B cell (primary cell): ENCODE results near the gene SGIP1. TPM values are rescaled to one million over a fixed set of nuclear protein-coding genes. Genes with fewer than 3 reads are reported as not detected.

Experiments used
- ATAC-seq: fragments of 200-7000 bp; cut with Tn5 transposase; one replicate; pipeline ENCODE4 v1.10.0; 2021; ENCODE audit warnings: low read depth, mild to moderate bottlenecking, moderate number of reproducible peaks, moderate library complexity
- CTCF ChIA-PET: fragments of 350-600 bp; sonication (Branson Sonifier 250); formaldehyde crosslinking; loops from one replicate; lab custom pipeline; 2021; ENCODE audit warnings: antibody characterized with exemption, inconsistent platforms; lab: Charles Lee
- POLR2A ChIA-PET: fragments of 350-600 bp; sonication (Branson Sonifier 250); formaldehyde crosslinking; loops from one replicate; lab custom pipeline; 2021; ENCODE audit warnings: antibody characterized with exemption; lab: Charles Lee
- DNase-seq: peaks from one replicate; pipeline ENCODE4 v3.0.0; 2013
- H2AFZ ChIP-seq: 2 replicates; pipeline ENCODE4 v1.6.1; 2012; ENCODE audit warnings: mild to moderate bottlenecking, low read depth, low read length; ENCODE audit not compliant: insufficient read depth, poor library complexity, severe bottlenecking
- H3K27ac ChIP-seq, 2 donors: 1 replicate in 1 of 2; 2 replicates in 1 of 2; pipeline ENCODE4 v1.5.1; 2012 to 2013; ENCODE audit warnings: low read length in 2 of 2, mild to moderate bottlenecking in 2 of 2, moderate library complexity in 1 of 2
- H3K27me3 ChIP-seq, 4 experiments: fragments of 200-600 bp in 1 of 4; sonication (generic) in 1 of 4; replicated peaks in 1 of 4; 1 replicate in 2 of 4; 2 replicates in 2 of 4; pipeline versions ENCODE4 v1.6.1 to v1.7.0; 2013 to 2016; ENCODE audit warnings: low read length in 3 of 4, mild to moderate bottlenecking in 2 of 4, mixed read lengths in 1 of 4, moderate library complexity in 1 of 4; ENCODE audit not compliant: insufficient read depth in 4 of 4, control insufficient read depth in 3 of 4; ENCODE audit errors: control extremely low read depth in 1 of 4
- H3K36me3 ChIP-seq, 2 experiments: replicated peaks in 1 of 2; 1 replicate in 1 of 2; 2 replicates in 1 of 2; pipeline versions ENCODE4 v1.6.1 to v1.7.1; 2013; ENCODE audit warnings: low read length in 1 of 2; ENCODE audit not compliant: insufficient read depth in 2 of 2, control insufficient read depth in 1 of 2; ENCODE audit errors: control extremely low read depth in 1 of 2, extremely low read depth in 1 of 2
- H3K4me1 ChIP-seq, 2 donors: fragments of 200-600 bp in 1 of 2; sonication (generic) in 1 of 2; 1 replicate in 1 of 2; 2 replicates in 1 of 2; pipeline versions ENCODE4 v1.5.1 to v1.6.1; 2013 to 2017; ENCODE audit warnings: low read length in 2 of 2; ENCODE audit not compliant: control insufficient read depth in 2 of 2, insufficient read depth in 2 of 2
- H3K4me2 ChIP-seq: replicated peaks from 2 replicates; pipeline ENCODE3; 2012; ENCODE audit warnings: mild to moderate bottlenecking, low read depth, low read length; ENCODE audit not compliant: poor library complexity, severe bottlenecking
- H3K4me3 ChIP-seq, 5 experiments: fragments of 200-600 bp in 1 of 5; sonication (generic) in 1 of 5; 1 replicate in 3 of 5; 2 replicates in 2 of 5; pipeline versions ENCODE4 v1.5.1 to v1.7.0; 2011 to 2016; ENCODE audit warnings: low read length in 4 of 5, mild to moderate bottlenecking in 4 of 5, low read depth in 2 of 5, control low read depth in 1 of 5, moderate library complexity in 1 of 5; ENCODE audit not compliant: insufficient read depth in 1 of 5; ENCODE audit errors: control extremely low read depth in 1 of 5, extremely low read depth in 1 of 5
- H3K79me2 ChIP-seq: fragments of 200-600 bp; sonication (generic); one replicate; pipeline ENCODE4 v1.6.0; 2016; ENCODE audit warnings: low read length; ENCODE audit not compliant: control insufficient read depth, insufficient read depth
- H3K9ac ChIP-seq: fragments of 200-600 bp; sonication (generic); 2 replicates; pipeline ENCODE4 v1.6.1; 2017; ENCODE audit warnings: mild to moderate bottlenecking, low read length, moderate library complexity
- H3K9me3 ChIP-seq, 3 donors: one replicate each; pipeline versions ENCODE4 v1.6.1 to v1.7.1; 2013; ENCODE audit warnings: low read length in 2 of 3; ENCODE audit not compliant: control insufficient read depth in 2 of 3, insufficient read depth in 1 of 3; ENCODE audit errors: control extremely low read depth in 1 of 3
- H4K20me1 ChIP-seq: 2 replicates; pipeline ENCODE4 v1.6.0; 2012; ENCODE audit warnings: mild to moderate bottlenecking, low read length; ENCODE audit not compliant: insufficient read depth, control insufficient read depth, poor library complexity, severe bottlenecking
- H3K27ac Mint-ChIP-seq: one replicate; pipeline ENCODE4 v1.8.0; 2021; ENCODE audit warnings: mixed read lengths
- H3K27me3 Mint-ChIP-seq: one replicate; pipeline ENCODE4 v1.8.0; 2021; ENCODE audit warnings: mixed read lengths
- H3K4me1 Mint-ChIP-seq: one replicate; pipeline ENCODE4 v1.8.0; 2021; ENCODE audit warnings: mixed read lengths
- H3K4me3 Mint-ChIP-seq: one replicate; pipeline ENCODE4 v1.8.0; 2021; ENCODE audit warnings: mixed read lengths
- H3K9me3 Mint-ChIP-seq: one replicate; pipeline ENCODE4 v1.8.0; 2022; ENCODE audit warnings: mixed read lengths; ENCODE audit not compliant: insufficient read depth
- CTCF ChIP-seq: fragments of 200-600 bp; IDR thresholded peaks from one replicate; pipeline ENCODE4 v1.8.0; 2022; ENCODE audit warnings: antibody characterized with exemption, mild to moderate bottlenecking
- EZH2 ChIP-seq: IDR thresholded peaks from 2 replicates; pipeline ENCODE4 v1.6.1; 2012; ENCODE audit warnings: borderline replicate concordance, low read depth, mild to moderate bottlenecking, moderate library complexity, low read length; ENCODE audit not compliant: insufficient read depth, poor library complexity, severe bottlenecking
- WGBS: methylation state at CpG from one replicate; pipeline ENCODE4 v1.1.5; 2013; ENCODE audit warnings: missing lambda C conversion rate; ENCODE audit not compliant: insufficient coverage; 5-methylcytosine and 5-hydroxymethylcytosine counted together
- intact Hi-C: fragments of 100-400 bp; cut with micrococcal nuclease; formaldehyde crosslinking; loops from one replicate; pipeline ENCODE4 v1.10.0; 2022
- polyA plus RNA-seq: library from polyadenylated mRNA; depleted of rRNA; stranded (reverse); fragments of >200 nt; gene quantifications from 2 replicates; pipeline ENCODE4 v1.2.3, GENCODE V29; 2012
- total RNA-seq, 2 donors: library from RNA; stranded (reverse); fragments of 120-200 nt in 1 of 2; gene quantifications; 1 replicate in 1 of 2; 2 replicates in 1 of 2; pipeline versions ENCODE4 v1.2.3 to v1.2.4, GENCODE V29; 2013 to 2022

Gene SGIP1
- total and polyA plus RNA-seq, 2 donors (not counting 1 experiment from before 2014, with no cell fraction given) = not detected

GRCh38 chr1:66686406-66686805 is 152.5 kb downstream of the SGIP1 start:
- Histone ChIP-seq H3K9me3 (no peaks in the 10 kb centered on the region), H3K27me3 (no peaks in the 10 kb centered on the region), H3K36me3 (no peaks in the 10 kb centered on the region), H3K4me3 (no peak overlapping the region), H3K79me2 (no peaks in the 10 kb centered on the region), H2AFZ (no peak overlapping the region), H3K27ac (no peak overlapping the region), H4K20me1 (no peaks in the 10 kb centered on the region), H3K9ac (no peak overlapping the region), H3K4me1 (no peaks in the 10 kb centered on the region), H3K4me2 (no peak overlapping the region)
- no CpG with 5 or more reads among the region's 3 CpGs for WGBS
- ChIA-PET POLR2A (no interaction called here), CTCF (no interaction called here)
- Mint-ChIP-seq H3K4me1 (no peaks in the 10 kb centered on the region), H3K4me3 (no peak overlapping the region), H3K27me3 (peaks cover 5% of the 10 kb centered on the region), H3K9me3 (no peaks in the 10 kb centered on the region), H3K27ac (no peak overlapping the region)
- ATAC-seq = no peak
- TF ChIP-seq EZH2 (no peak), CTCF (no peak)
- intact Hi-C loops = no loop called here
- DNase-seq = no peak

GRCh38 chr1:66687358-66687757 is 153.4 kb downstream of the SGIP1 start:
- no CpG with 5 or more reads among the region's 2 CpGs for WGBS
- Histone ChIP-seq H3K4me1 (no peaks in the 10 kb centered on the region), H3K79me2 (no peaks in the 10 kb centered on the region), H3K4me2 (no peak overlapping the region), H3K9ac (no peak overlapping the region), H4K20me1 (no peaks in the 10 kb centered on the region), H3K27me3 (no peaks in the 10 kb centered on the region), H3K9me3 (no peaks in the 10 kb centered on the region), H3K27ac (no peak overlapping the region), H3K4me3 (no peak overlapping the region), H2AFZ (no peak overlapping the region), H3K36me3 (no peaks in the 10 kb centered on the region)
- DNase-seq (no peak), ATAC-seq (no peak)
- Mint-ChIP-seq H3K27me3 (peaks cover 5% of the 10 kb centered on the region), H3K4me3 (no peak overlapping the region), H3K27ac (no peak overlapping the region), H3K9me3 (no peaks in the 10 kb centered on the region), H3K4me1 (no peaks in the 10 kb centered on the region)
- intact Hi-C loops = no loop called here
- ChIA-PET CTCF (no interaction called here), POLR2A (no interaction called here)
- TF ChIP-seq CTCF (no peak), EZH2 (no peak)
